GM12892 (cell line): ENCODE data around the gene AHNAK2.
"Not testable (repeated sequence)": the region's sequence is repeated elsewhere in the genome, so short reads cannot be mapped to it uniquely, and the experiment has no call there.

Source experiments
- DNase-seq: peaks from one replicate; pipeline ENCODE4 v3.0.0; 2011; ENCODE audit not compliant: insufficient read length
- FAIRE-seq: peaks from 2 replicates; lab custom pipeline; 2011; peaks lifted over from hg19 to GRCh38; lab: Jason Lieb, UNC
- POLR2A ChIP-seq: IDR thresholded peaks from 2 replicates; pipeline ENCODE4 v1.6.1; 2011; ENCODE audit warnings: low read depth, low read length, control low read depth
- POLR2AphosphoS5 ChIP-seq: IDR thresholded peaks from 2 replicates; pipeline ENCODE4 v1.6.1; 2011; ENCODE audit warnings: low read depth, low read length, control low read depth
- TAF1 ChIP-seq: IDR thresholded peaks from 2 replicates; pipeline ENCODE4 v1.6.1; 2011; ENCODE audit warnings: low read depth, mild to moderate bottlenecking, control low read depth, low read length, borderline replicate concordance

The AHNAK2 gene

DNA sequence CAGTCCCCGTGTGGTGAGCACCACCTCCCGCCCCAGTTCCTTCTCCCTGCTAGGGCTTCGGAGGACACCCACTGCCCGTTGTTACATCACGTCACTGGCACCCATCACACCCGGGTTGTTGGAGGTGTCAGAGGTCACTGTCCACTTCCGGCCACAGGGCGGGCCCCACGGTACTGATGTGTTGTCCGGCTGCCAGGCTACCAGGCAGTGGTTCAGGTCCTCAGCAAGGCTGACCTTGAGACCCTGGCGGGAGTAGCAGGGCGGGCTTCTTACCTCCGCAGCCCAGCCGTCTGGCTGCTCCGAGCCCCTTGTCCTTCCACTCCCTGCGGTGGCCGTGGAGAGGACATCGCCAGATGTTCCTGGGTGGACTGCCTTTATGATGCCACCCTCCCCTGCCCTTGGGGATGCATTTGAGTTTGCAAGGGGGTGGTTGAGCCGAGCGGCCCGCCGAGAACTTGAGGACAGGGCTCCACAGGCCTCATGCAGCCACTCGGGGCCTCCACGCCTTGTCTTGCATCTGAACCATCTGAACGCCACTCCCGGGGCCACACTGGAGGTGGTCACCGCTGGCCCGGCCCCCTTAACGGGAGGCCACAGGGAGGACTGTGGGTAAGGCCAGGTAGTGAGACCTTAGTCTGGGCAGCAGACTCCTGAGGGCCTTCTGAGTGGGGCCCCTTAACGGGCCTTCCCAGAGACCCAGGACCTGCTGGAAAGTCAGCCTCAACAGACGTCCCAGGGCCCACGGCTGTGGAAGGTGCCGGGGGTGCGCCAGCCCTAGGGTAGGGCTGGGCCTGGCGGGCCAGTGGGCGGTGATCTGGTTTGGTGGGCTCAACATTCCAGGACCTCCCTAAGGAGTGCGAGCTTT lies 80.6 kb downstream of the AHNAK2 start:
- TF ChIP-seq POLR2AphosphoS5: no peak
- TF ChIP-seq TAF1: no peak
- no peak for TF ChIP-seq POLR2A
- DNase-seq: peak; percentile 13
- no peak for FAIRE-seq

- no peak for TF ChIP-seq POLR2AphosphoS5
- TF ChIP-seq POLR2A: no peak
- TF ChIP-seq TAF1: no peak
- peak; percentile 19 for DNase-seq
- no peak for FAIRE-seq
These were observed 82.2 kb downstream of the AHNAK2 start for GRCh38 chr14:104895786-104896661.

GRCh38 chr14:104895207-104895785 lies 82.9 kb downstream of the AHNAK2 start:
- no peak for DNase-seq
- TF ChIP-seq POLR2AphosphoS5 (no peak), POLR2A (no peak), TAF1 (no peak)

DNA sequence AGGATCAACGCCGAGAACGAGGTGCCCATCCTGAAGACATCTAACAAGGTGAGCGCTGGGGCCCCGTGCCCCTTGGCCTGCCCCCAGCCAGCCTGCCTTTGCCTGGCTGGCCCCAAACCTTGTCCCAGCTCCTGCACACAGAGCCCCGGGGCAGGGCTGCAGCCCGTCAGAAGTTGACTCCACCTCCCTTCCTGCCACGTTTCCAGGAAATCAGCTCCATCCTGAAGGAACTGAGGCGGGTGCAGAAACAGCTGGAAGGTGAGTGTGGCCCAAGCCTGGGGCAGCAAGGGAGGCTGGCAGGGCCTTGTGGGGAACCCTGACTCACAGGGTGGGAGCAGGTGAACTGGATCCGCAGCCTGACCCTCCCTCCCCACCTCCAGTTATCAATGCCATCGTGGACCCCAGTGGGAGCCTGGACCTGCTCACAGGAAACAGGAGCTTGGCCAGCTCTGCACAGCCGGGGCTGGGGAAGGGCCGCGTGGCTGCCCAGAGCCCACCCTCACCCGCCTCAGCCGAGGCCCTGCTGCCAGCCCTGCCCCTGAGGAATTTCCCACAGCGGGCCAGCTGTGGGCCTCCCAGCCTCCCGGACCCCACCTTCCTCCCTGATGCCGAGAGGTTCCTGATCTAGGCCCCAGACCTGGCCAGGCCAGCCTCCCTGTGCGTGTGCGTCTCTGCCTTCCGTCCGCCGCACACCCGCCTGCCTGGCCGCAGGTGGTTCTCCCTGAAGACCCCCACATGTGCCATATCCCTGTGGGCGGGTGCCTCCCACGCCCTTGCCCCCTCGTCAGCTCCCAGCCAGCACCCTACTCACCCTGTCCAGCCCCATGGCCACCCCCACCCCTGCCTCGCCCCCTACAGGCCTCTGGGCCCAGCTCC lies 83.6 kb downstream of the AHNAK2 start:
- FAIRE-seq: no peak
- TF ChIP-seq TAF1 (no peak), POLR2AphosphoS5 (no peak), POLR2A (no peak)
- DNase-seq: no peak

More at GRCh38 chr14:104895207-104895785, 82.9 kb downstream of the AHNAK2 start:
- no peak for FAIRE-seq

DNA sequence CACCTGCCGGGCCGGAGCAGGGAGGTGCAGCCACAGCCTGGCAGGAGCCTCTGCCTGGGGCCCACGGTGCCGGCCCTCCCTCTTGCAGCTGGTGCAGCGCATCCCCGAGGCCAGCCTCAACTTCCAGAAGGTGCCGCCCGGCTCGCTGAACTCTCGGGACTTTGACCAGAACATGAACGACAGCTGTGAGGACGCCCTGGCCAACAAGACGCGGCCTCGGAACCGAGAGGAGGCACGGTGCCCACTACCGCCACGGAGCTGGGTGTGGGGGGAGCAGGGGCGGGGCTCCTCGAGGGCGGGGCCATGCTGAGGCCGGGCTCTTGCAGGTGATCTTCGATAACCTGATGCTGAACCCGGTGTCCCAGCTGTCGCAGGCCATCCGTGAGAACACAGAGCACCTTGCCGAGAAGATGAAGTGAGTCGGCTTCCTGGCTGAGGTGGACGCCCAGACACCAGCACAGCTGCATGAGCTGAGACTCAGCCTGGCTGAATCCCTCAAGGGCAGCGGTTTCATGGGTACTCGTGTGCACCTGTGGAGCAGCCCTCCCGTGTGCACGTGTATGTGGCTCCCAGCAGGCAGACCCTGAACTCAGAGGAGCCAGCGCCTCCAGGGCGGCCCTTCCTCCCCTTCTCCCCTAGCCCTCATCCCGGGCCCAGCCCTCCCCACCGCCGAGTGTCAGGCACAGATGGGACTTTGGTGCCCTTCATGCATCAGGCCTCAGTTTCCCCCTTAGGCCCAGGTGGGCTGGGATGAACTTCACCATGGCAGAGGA lies 84.6 kb downstream of the AHNAK2 start:
- TF ChIP-seq TAF1 (no peak), POLR2A (no peak), POLR2AphosphoS5 (no peak)
- peak; percentile 11 for DNase-seq
- FAIRE-seq: no peak

GRCh38 chr14:104892531-104893434 lies 85.4 kb downstream of the AHNAK2 start:
- FAIRE-seq: no peak
- no peak for DNase-seq
- TF ChIP-seq POLR2AphosphoS5 (no peak), TAF1 (no peak), POLR2A (no peak)

GRCh38 chr14:104891664-104892530 lies 86.3 kb downstream of the AHNAK2 start:
- TF ChIP-seq TAF1 (no peak), POLR2AphosphoS5 (no peak), POLR2A (no peak)
- peak; percentile 17 for DNase-seq
- no peak for FAIRE-seq

- TF ChIP-seq POLR2AphosphoS5 (no peak), TAF1 (no peak), POLR2A (no peak)
- DNase-seq: no peak
- FAIRE-seq: no peak
These were observed 87.0 kb downstream of the AHNAK2 start for GRCh38 chr14:104891121-104891551.

DNA sequence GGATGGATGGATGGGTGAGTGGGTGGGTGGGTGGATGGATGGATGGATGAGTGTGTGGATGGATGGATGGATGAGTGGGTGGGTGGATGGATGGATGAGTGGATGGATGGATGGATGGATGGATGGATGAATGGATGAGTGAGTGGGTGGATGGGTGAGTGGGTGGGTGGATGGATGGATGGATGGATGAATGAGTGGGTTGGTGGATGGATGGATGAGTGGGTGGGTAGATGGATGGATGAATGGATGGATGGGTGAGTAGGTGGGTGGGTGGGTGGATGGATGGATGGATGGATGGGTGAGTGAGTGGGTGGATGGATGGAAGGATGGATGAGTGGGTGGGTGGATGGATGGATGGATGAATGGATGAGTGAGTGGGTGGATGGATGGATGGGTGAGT lies 87.9 kb downstream of the AHNAK2 start:
- not testable (repeated sequence) for DNase-seq, FAIRE-seq
